ENCODE data around the gene DHX58.

The DHX58 gene

DNA sequence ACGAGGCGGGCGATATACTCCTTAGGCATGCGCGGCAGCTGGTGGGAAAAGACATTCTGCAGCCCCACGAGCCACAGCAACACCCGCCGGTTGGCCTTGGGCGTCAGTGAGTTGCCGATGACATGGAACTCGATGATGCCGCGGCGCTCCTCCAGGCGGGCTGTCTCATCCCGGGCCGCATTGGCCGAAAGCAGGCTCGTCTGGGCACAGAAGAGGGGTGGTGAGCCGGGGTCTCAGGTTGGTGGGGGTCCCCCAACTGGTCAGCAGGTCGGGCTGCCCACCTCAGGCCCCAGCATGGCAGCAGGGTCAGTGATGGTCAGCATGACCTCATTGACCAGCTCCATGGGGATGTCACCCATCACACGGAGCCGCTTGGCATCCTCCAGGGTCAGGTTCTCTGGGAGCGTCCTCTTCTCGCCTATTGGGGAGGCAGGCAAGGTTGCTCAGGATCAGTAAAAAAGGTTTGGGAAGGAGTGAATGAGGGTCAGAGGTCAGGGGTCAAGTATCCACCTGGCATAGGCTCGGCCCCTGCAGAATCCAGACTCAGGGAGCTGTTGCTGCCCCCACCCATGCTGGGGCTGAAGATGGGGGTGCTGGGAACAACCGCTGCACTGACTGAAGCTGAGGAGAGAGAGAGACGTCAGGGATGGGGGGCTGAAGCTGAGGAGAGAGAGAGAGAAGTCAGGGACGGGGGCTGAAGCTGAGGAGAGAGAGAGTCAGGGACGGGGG, 5.0 kb upstream of the DHX58 start:
- Histone ChIP-seq H3K4me1 (ENCODE audit: control insufficient read depth, insufficient read depth, low read length) (peaks cover 18% of the 10 kb centered on the region), H3K9ac (ENCODE audit: low read length) (no peak overlapping the region), H3K9me3 (ENCODE audit: control insufficient read depth, insufficient read depth, low read depth, low read length) (no peaks in the 10 kb centered on the region), H3K27ac (ENCODE audit: low read depth, low read length) (no peak overlapping the region), H3K27me3 (ENCODE audit: control insufficient read depth, insufficient read depth, low read length) (no peaks in the 10 kb centered on the region), H3K4me3 (ENCODE audit: low read depth, low read length) (no peak overlapping the region), H3K36me3 (ENCODE audit: control insufficient read depth, insufficient read depth, low read length) (peaks cover 49% of the 10 kb centered on the region)

DNA sequence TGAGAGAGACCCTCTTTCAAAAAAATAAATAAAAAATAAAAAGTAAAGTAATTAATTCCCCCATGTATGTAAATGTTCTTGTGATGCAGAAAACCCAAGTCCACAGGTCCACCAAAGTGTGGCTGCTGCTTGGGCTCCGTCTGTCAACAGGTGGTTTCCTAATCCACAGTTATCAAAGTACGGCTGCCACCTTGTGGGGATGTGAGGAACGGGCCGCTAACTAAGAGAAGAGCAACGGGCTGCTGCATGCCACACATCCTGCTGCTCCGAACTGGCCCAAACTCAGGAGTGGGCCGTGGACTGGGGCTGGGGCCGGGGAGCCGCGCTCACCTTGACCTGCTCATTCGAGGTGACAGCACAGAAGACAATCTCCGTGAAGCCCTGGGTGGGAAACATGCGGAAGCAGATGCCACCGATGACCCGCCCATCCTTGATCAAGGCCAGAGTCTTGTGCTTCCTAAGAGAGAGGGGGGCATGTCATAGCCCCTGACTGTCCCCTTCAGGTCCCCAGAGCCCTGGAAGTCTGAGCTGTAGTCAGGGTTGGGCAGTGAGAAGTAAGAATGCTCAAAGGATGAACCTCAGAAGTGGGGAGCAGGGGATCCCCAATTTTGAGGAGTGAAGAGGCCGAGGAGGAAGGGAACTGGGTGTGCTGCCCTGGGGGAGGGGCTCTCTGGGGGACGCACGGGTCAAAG, 4.3 kb upstream of the DHX58 start:
- Histone ChIP-seq H3K27ac (ENCODE audit: low read depth, low read length) (no peak overlapping the region), H3K36me3 (ENCODE audit: control insufficient read depth, insufficient read depth, low read length) (peaks cover 49% of the 10 kb centered on the region), H3K27me3 (ENCODE audit: control insufficient read depth, insufficient read depth, low read length) (no peaks in the 10 kb centered on the region), H3K4me1 (ENCODE audit: control insufficient read depth, insufficient read depth, low read length) (peaks cover 13% of the 10 kb centered on the region), H3K4me3 (ENCODE audit: low read depth, low read length) (no peak overlapping the region), H3K9ac (ENCODE audit: low read length) (no peak overlapping the region), H3K9me3 (ENCODE audit: control insufficient read depth, insufficient read depth, low read depth, low read length) (no peaks in the 10 kb centered on the region)

DNA sequence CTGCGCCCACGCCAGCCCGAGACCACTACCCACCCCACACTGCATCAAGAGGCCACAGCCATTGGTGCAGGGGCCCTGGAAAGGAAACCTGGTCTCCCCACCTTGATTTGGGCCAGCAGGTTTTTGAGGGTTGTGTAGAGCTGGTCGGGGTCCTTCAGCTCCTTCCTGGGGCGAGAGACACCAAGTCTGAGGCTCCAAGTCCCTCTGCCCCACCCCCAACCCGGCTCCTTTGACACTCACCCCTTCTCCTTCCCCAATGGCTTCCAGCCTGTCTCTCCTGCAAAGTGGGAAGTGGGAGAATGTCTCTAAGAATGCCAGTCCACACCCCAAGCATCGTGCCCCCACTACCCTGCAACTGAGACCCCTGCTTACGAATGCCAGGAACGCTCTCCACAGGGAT, 1.6 kb upstream of the DHX58 start:
- H3K36me3 ChIP-seq (ENCODE audit: control insufficient read depth, insufficient read depth, low read length): peaks cover 48% of the 10 kb centered on the region
- no peak overlapping the region for H3K27ac ChIP-seq (ENCODE audit: low read depth, low read length)
- no peak overlapping the region for H3K9ac ChIP-seq (ENCODE audit: low read length)
- no peak overlapping the region for H3K4me3 ChIP-seq (ENCODE audit: low read depth, low read length)
- H3K27me3 ChIP-seq (ENCODE audit: control insufficient read depth, insufficient read depth, low read length): no peaks in the 10 kb centered on the region
- no peaks in the 10 kb centered on the region for H3K9me3 ChIP-seq (ENCODE audit: control insufficient read depth, insufficient read depth, low read depth, low read length)
- H3K4me1 ChIP-seq (ENCODE audit: control insufficient read depth, insufficient read depth, low read length): peaks cover 3% of the 10 kb centered on the region; the same call in 1 of the 2 replicates

DNA sequence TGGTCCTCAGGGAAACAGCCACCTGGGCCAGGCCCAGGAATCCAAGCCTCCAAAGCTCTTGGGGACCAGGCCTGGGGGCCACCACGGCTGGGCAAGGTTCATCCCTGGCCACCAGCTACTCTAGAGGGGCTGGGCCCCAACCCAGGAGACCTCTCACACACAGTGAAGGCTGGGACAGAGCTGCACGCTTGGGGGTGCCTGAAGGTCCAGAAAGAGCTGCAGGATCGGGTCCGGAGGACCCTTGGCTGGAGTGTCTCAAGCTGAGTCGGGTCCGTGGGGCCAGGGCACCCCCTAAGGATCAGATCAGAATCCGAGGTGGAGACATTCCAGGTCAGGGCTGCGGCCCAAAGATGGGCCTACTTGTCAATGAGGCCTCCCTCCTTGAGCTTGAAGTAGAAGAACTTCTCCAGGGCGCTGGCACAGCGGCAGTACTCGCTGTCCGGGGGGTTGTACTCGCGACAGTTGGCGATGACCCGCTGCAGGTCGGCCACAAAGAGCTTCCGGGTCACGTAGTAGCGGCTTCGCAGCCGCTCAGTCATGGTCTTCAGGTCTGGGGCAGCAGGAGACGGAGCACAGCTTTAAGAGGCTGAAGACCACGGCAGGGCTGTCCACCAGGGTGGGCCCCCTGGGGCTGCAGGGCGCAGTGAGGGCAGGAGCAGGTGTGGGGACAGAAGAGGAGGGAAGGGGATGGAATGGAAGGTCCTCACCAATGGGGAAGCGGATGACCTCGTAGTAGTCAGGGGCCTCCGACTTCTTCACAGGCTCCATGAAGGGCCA, 967 bp upstream of the DHX58 start:
- no peak overlapping the region for H3K9ac ChIP-seq (ENCODE audit: low read length)
- no peaks in the 10 kb centered on the region for H3K27me3 ChIP-seq (ENCODE audit: control insufficient read depth, insufficient read depth, low read length)
- no peak overlapping the region for H3K27ac ChIP-seq (ENCODE audit: low read depth, low read length)

DNA sequence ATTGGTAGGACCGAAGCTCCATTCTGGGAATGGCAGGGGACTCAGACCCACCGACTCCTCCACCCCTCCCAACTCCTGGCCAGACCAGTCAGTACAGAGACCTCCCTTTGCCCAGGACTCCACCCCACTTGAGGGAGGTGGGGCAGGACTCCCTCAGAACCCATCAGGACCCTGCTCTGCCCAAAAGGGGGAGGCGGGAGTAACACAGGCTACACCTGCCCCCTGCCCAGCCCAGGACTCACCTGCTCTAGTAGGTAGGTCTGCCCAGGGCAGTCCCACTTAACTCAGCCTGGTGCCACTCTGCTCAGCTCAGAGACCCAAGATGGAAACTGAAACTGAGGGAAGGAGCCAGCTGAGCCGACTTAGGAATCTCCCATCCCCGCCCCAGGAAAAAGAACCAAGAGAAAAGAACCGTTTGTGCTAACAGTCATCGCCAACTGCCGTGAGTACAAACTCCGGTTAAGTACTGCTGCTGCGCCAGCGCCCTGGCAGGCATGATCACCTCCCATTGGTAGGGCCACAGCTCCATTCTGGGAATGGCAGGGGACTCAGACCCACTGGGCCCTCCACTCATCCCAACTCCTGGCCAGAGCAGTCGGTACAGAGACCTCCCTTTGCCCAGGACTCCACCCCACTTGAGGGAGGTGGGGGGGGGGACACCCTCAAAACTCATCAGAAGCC, 503 bp downstream of the DHX58 start:
- Histone ChIP-seq H3K4me1 (ENCODE audit: control insufficient read depth, insufficient read depth, low read length) (peaks cover 15% of the 10 kb centered on the region), H3K27ac (ENCODE audit: low read depth, low read length) (no peak overlapping the region), H3K27me3 (ENCODE audit: control insufficient read depth, insufficient read depth, low read length) (no peaks in the 10 kb centered on the region), H3K36me3 (ENCODE audit: control insufficient read depth, insufficient read depth, low read length) (peaks cover 31% of the 10 kb centered on the region), H3K9ac (ENCODE audit: low read length) (no peak overlapping the region), H3K4me3 (ENCODE audit: low read depth, low read length) (no peak overlapping the region), H3K9me3 (ENCODE audit: control insufficient read depth, insufficient read depth, low read depth, low read length) (no peaks in the 10 kb centered on the region)

More for the DNA sequence above, 967 bp upstream of the DHX58 start:
- Histone ChIP-seq H3K4me3 (ENCODE audit: low read depth, low read length) (no peak overlapping the region), H3K36me3 (ENCODE audit: control insufficient read depth, insufficient read depth, low read length) (peaks cover 43% of the 10 kb centered on the region), H3K9me3 (ENCODE audit: control insufficient read depth, insufficient read depth, low read depth, low read length) (no peaks in the 10 kb centered on the region), H3K4me1 (ENCODE audit: control insufficient read depth, insufficient read depth, low read length) (peaks cover 8% of the 10 kb centered on the region)

DNA sequence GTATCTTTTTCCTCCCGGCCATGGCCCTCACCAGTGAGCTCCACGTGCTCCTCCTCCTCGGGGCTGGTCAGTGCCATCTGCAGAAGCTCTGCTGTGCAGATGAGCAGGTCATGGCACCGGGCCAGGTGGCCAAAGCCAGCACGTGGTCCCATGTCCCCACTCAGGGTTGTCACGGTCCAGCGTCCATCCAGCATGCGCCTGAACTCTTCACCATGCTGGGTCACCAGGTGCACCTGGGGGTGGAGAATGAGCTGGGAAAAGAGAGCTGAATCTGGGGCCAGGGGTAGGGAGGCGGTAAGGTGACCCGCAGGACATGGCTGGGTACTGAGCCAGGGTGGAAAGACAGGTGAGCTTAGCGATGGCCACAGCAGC, 1.3 kb downstream of the DHX58 start:
- H3K9ac ChIP-seq (ENCODE audit: low read length): no peak overlapping the region
- H3K27ac ChIP-seq (ENCODE audit: low read depth, low read length): no peak overlapping the region
- H3K36me3 ChIP-seq (ENCODE audit: control insufficient read depth, insufficient read depth, low read length): peaks cover 27% of the 10 kb centered on the region
- H3K4me3 ChIP-seq (ENCODE audit: low read depth, low read length): no peak overlapping the region
- no peaks in the 10 kb centered on the region for H3K9me3 ChIP-seq (ENCODE audit: control insufficient read depth, insufficient read depth, low read depth, low read length)
- peaks cover 15% of the 10 kb centered on the region for H3K4me1 ChIP-seq (ENCODE audit: control insufficient read depth, insufficient read depth, low read length)
- H3K27me3 ChIP-seq (ENCODE audit: control insufficient read depth, insufficient read depth, low read length): peaks cover 4% of the 10 kb centered on the region; the same call in 1 of the 2 replicates

DNA sequence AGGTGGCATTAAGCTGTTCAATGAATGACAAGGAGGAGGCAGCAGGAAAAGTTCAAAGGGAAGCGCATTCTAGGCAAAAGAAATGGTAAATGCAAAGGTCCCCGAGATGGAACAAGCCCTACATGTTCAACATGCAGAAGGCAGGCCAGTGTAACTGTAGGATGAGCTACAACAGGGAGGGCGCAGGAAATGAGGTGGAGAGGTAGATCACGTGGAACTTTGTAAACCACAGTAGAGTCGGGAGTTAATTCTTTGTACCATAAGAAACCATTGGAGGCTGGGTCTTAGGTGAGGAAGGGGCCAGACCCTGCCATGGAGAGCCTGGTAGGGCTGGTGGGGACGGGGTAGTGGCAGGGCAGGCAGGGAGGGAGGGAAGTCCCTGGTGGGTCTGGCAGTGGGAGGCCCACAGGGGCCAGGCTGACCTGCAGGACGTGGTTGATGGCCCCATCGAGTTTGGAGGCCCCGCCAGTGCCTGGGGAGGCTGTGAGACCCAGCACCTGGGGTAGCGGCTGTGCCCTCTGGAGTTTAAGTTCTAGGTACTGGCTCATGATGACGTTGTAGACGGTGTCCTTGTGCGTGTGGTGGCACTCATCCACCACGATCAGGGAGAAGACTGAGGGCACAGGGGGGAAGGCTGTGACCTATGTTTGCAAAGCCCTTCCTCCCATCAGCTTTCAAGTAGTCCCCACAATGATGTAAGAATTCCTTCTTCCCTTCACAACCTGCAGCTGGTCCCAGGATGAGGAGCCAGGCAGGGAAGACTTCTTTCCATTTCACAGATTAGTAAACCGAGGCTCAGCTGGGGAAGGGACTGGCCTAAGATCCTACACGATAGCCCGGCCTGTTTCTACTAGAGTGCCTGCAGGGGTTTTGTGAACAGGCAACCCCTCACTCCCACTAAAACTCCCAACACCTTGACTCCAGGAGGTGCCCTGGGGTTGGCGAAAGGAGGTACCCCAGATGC, 1.9 kb downstream of the DHX58 start:
- Histone ChIP-seq H3K9me3 (ENCODE audit: control insufficient read depth, insufficient read depth, low read depth, low read length) (no peaks in the 10 kb centered on the region), H3K36me3 (ENCODE audit: control insufficient read depth, insufficient read depth, low read length) (peaks cover 20% of the 10 kb centered on the region), H3K27me3 (ENCODE audit: control insufficient read depth, insufficient read depth, low read length) (peaks cover 4% of the 10 kb centered on the region; the same call in 1 of the 2 replicates), H3K9ac (ENCODE audit: low read length) (no peak overlapping the region), H3K4me1 (ENCODE audit: control insufficient read depth, insufficient read depth, low read length) (peaks cover 15% of the 10 kb centered on the region), H3K27ac (ENCODE audit: low read depth, low read length) (no peak overlapping the region), H3K4me3 (ENCODE audit: low read depth, low read length) (no peak overlapping the region)

DNA sequence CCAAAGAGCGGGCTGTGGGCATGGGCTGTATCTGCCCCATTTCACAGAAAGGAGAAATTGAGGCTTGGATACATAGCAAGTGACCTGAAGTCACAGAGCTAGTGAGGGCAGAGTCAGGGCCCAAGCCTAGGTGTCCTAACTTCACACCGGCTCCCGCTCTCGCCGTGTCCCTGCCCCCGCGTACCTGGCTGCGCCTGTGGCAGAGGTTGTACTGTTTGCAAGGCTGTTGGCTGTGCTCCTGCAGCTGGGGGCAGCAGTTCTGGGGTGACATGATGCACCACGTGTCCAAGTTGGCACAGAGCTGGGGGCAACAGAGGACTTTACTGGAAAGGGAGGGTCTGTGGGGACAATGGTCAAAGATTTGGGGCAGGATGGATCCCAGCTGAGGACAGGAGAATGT, 3.4 kb downstream of the DHX58 start:
- Histone ChIP-seq H3K4me3 (ENCODE audit: low read depth, low read length) (no peak overlapping the region), H3K9ac (ENCODE audit: low read length) (no peak overlapping the region), H3K36me3 (ENCODE audit: control insufficient read depth, insufficient read depth, low read length) (peaks cover 8% of the 10 kb centered on the region; the same call in 1 of the 2 replicates), H3K27me3 (ENCODE audit: control insufficient read depth, insufficient read depth, low read length) (peaks cover 4% of the 10 kb centered on the region; the same call in 1 of the 2 replicates), H3K27ac (ENCODE audit: low read depth, low read length) (no peak overlapping the region), H3K4me1 (ENCODE audit: control insufficient read depth, insufficient read depth, low read length) (peaks cover 15% of the 10 kb centered on the region), H3K9me3 (ENCODE audit: control insufficient read depth, insufficient read depth, low read depth, low read length) (no peaks in the 10 kb centered on the region)

DNA sequence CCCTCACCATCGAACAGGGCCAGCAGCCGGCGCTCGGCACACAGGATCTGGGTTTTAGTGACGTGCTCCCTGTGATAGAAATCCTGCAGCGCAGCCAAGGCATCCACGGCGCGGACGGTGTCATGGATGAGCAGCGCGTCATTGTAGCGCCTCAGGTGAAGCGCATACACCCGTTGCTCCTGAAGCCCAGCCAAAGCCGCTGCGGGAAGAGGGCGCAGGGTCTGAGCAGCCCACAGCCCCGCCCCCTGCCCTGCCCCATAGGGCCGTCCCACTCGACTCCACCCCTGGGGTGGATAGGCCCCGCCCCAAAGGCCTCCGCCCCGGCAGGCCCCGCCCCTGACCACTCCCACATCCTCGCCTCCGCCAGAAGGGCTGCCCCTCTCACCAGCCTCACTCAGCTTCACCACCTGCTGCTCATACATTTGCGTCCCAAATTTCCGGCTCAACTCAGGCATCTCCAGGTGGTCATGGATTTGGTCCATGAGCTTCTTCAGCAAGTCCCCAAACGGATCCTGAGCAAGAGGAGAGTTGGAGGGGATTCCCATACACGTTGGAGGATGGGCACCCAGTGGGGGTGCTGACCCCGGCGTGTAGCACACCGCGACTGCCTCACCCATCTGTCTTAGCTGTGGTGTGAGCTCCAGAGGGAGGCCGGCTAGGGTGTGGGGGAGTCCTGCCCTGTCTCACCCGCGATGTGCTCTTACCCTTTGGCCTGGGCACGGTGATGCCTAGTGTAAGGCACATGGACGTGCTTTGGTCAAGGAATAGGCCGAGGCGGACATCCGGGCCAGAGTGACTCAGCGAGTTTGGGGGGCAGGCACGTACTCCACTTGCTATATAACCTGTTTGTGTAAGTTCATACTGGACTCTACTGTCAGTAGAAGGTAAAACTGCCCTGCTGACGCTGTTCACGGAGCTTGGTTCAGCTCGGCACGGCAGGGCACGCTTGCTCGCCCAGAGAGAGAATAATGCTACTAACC, 4.6 kb downstream of the DHX58 start:
- Histone ChIP-seq H3K9me3 (ENCODE audit: control insufficient read depth, insufficient read depth, low read depth, low read length) (no peaks in the 10 kb centered on the region), H3K27me3 (ENCODE audit: control insufficient read depth, insufficient read depth, low read length) (peaks cover 4% of the 10 kb centered on the region; the same call in 1 of the 2 replicates), H3K27ac (ENCODE audit: low read depth, low read length) (no peak overlapping the region), H3K4me1 (ENCODE audit: control insufficient read depth, insufficient read depth, low read length) (peaks cover 15% of the 10 kb centered on the region), H3K4me3 (ENCODE audit: low read depth, low read length) (peak overlapping the region; percentile 54), H3K36me3 (ENCODE audit: control insufficient read depth, insufficient read depth, low read length) (no peaks in the 10 kb centered on the region), H3K9ac (ENCODE audit: low read length) (peak overlapping the region; percentile 40)
